OCI-LY1 (cell line): ENCODE results near the gene ZSCAN5A.
"Not testable (repeated sequence)": the region's sequence is repeated elsewhere in the genome, so short reads cannot be mapped to it uniquely, and the experiment has no call there.

Source experiments
- H2AFZ ChIP-seq: fragments of 200-600 bp; sonication (generic), shearing (Covaris generic); 2 replicates; pipeline ENCODE4 v1.6.0; 2014; ENCODE audit warnings: antibody characterized with exemption, mild to moderate bottlenecking, low read length
- H3F3A ChIP-seq: fragments of 200-600 bp; sonication (generic), shearing (Covaris generic); 2 replicates; pipeline ENCODE4 v1.6.0; 2014; ENCODE audit warnings: mild to moderate bottlenecking, antibody characterized with exemption, low read length, moderate library complexity; ENCODE audit not compliant: insufficient read depth
- H3K27ac ChIP-seq: fragments of 200-600 bp; sonication (generic); 2 replicates; pipeline ENCODE4 v1.5.1; 2014; ENCODE audit warnings: low read length, mixed run types, mild to moderate bottlenecking, low read depth; ENCODE audit not compliant: poor library complexity, severe bottlenecking
- H3K27me3 ChIP-seq: fragments of 200-600 bp; sonication (generic); 2 replicates; pipeline ENCODE4 v1.6.0; 2014; ENCODE audit warnings: antibody characterized with exemption, mild to moderate bottlenecking, low read length, moderate library complexity; ENCODE audit not compliant: insufficient read depth
- H3K36me3 ChIP-seq: fragments of 200-600 bp; sonication (generic); 2 replicates; pipeline ENCODE4 v1.6.1; 2014; ENCODE audit warnings: mild to moderate bottlenecking, antibody characterized with exemption, low read length, moderate library complexity, mixed read lengths; ENCODE audit not compliant: insufficient read depth
- H3K4me1 ChIP-seq: fragments of 200-600 bp; sonication (generic); 2 replicates; pipeline ENCODE4 v1.5.1; 2014; ENCODE audit warnings: mild to moderate bottlenecking, low read length, moderate library complexity; ENCODE audit not compliant: insufficient read depth, severe bottlenecking
- H3K4me2 ChIP-seq: fragments of 200-600 bp; sonication (generic), shearing (Covaris generic); 2 replicates; pipeline ENCODE4 v1.6.1; 2014; ENCODE audit warnings: low read length
- H3K4me3 ChIP-seq: fragments of 200-600 bp; sonication (generic); 2 replicates; pipeline ENCODE4 v1.5.1; 2014; ENCODE audit warnings: low read length, low read depth, mild to moderate bottlenecking, mixed read lengths; ENCODE audit not compliant: poor library complexity, severe bottlenecking
- H3K79me2 ChIP-seq: fragments of 200-600 bp; shearing (Covaris generic); 2 replicates; pipeline ENCODE4 v1.6.1; 2016; ENCODE audit warnings: mixed run types, low read length, mixed read lengths; ENCODE audit not compliant: insufficient read depth
- H3K9ac ChIP-seq: fragments of 200-600 bp; sonication (generic), shearing (Covaris generic); 2 replicates; pipeline ENCODE4 v1.6.1; 2014; ENCODE audit warnings: mild to moderate bottlenecking, low read length, mixed read lengths
- H3K9me2 ChIP-seq: fragments of 200-600 bp; sonication (generic), shearing (Covaris generic); 2 replicates; pipeline ENCODE4 v1.6.1; 2014; ENCODE audit warnings: low read depth, mild to moderate bottlenecking, low read length, mixed read lengths
- H3K9me3 ChIP-seq: fragments of 200-600 bp; shearing (Covaris generic); 2 replicates; pipeline ENCODE4 v1.6.1; 2014; ENCODE audit warnings: low read length, mixed read lengths
- H4K20me1 ChIP-seq: fragments of 200-600 bp; sonication (generic), shearing (Covaris generic); 2 replicates; pipeline ENCODE4 v1.6.0; 2016; ENCODE audit warnings: mild to moderate bottlenecking, low read length; ENCODE audit not compliant: insufficient read depth
- EZH2 ChIP-seq: fragments of 200-600 bp; sonication (generic), shearing (Covaris generic); IDR thresholded peaks from 2 replicates; pipeline ENCODE4 v1.8.0; 2017; ENCODE audit warnings: borderline replicate concordance, mixed run types, mild to moderate bottlenecking, antibody characterized with exemption, low read length, moderate library complexity, mixed read lengths
- TF ChIP-seq, protein P1 (sequence below): fragments of 200-600 bp; sonication (generic), shearing (Covaris generic); IDR thresholded peaks from 2 replicates; pipeline ENCODE4 v1.5.1; 2017; ENCODE audit warnings: mild to moderate bottlenecking, antibody characterized with exemption, low read length, moderate library complexity, mixed read lengths

The ZSCAN5A gene

GRCh38 chr19:56253737-56254136, 60.9 kb downstream of the ZSCAN5A start:
- Histone ChIP-seq H3K4me2 (no peak overlapping the region), H3K4me3 (no peak overlapping the region), H3K9me3 (no peaks in the 10 kb centered on the region), H3K27ac (no peak overlapping the region), H3K36me3 (no peaks in the 10 kb centered on the region), H2AFZ (no peak overlapping the region), H3K4me1 (no peaks in the 10 kb centered on the region), H4K20me1 (no peaks in the 10 kb centered on the region), H3K9ac (no peak overlapping the region), H3K9me2 (no peaks in the 10 kb centered on the region), H3F3A (no peaks in the 10 kb centered on the region), H3K27me3 (no peaks in the 10 kb centered on the region), H3K79me2 (no peaks in the 10 kb centered on the region)
- TF ChIP-seq EZH2, result no peak
- TF ChIP-seq, protein P1, sequence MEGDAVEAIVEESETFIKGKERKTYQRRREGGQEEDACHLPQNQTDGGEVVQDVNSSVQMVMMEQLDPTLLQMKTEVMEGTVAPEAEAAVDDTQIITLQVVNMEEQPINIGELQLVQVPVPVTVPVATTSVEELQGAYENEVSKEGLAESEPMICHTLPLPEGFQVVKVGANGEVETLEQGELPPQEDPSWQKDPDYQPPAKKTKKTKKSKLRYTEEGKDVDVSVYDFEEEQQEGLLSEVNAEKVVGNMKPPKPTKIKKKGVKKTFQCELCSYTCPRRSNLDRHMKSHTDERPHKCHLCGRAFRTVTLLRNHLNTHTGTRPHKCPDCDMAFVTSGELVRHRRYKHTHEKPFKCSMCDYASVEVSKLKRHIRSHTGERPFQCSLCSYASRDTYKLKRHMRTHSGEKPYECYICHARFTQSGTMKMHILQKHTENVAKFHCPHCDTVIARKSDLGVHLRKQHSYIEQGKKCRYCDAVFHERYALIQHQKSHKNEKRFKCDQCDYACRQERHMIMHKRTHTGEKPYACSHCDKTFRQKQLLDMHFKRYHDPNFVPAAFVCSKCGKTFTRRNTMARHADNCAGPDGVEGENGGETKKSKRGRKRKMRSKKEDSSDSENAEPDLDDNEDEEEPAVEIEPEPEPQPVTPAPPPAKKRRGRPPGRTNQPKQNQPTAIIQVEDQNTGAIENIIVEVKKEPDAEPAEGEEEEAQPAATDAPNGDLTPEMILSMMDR, result peak; percentile 44; the same call in 1 of the 2 replicates

- Histone ChIP-seq H4K20me1 (no peaks in the 10 kb centered on the region), H3K79me2 (no peaks in the 10 kb centered on the region), H3K9me2 (no peaks in the 10 kb centered on the region), H3K9me3 (no peaks in the 10 kb centered on the region), H3K4me1 (no peaks in the 10 kb centered on the region), H3K27me3 (no peaks in the 10 kb centered on the region), H3K4me3 (no peak overlapping the region), H3F3A (no peaks in the 10 kb centered on the region), H3K9ac (no peak overlapping the region), H2AFZ (peak overlapping the region; percentile 80), H3K36me3 (no peaks in the 10 kb centered on the region), H3K27ac (no peak overlapping the region), H3K4me2 (no peak overlapping the region)
- TF ChIP-seq, protein P1, result peak; percentile 81
- TF ChIP-seq EZH2, result no peak
Observed at GRCh38 chr19:56252699-56253422, 61.8 kb downstream of the ZSCAN5A start.

- not testable (repeated sequence) for H3K27ac ChIP-seq, H3K9ac ChIP-seq, H2AFZ ChIP-seq, H3K36me3 ChIP-seq, H3K4me2 ChIP-seq, H4K20me1 ChIP-seq, H3K79me2 ChIP-seq, H3K4me1 ChIP-seq, H3K4me3 ChIP-seq, H3K9me2 ChIP-seq, H3K27me3 ChIP-seq, H3F3A ChIP-seq, H3K9me3 ChIP-seq
Observed at GRCh38 chr19:56248736-56249338, 65.8 kb downstream of the ZSCAN5A start.

- H3K27ac ChIP-seq, H3K9ac ChIP-seq, H3F3A ChIP-seq, H3K4me1 ChIP-seq, H4K20me1 ChIP-seq, H3K79me2 ChIP-seq, H3K9me3 ChIP-seq, H3K36me3 ChIP-seq, H3K4me2 ChIP-seq, H3K9me2 ChIP-seq, H3K27me3 ChIP-seq, H3K4me3 ChIP-seq, H2AFZ ChIP-seq: not testable (repeated sequence)
- TF ChIP-seq, protein P1, result peak; percentile 35
Observed at GRCh38 chr19:56245764-56246163, 68.9 kb downstream of the ZSCAN5A start.
